H9 (cell line): ENCODE data around the gene PLPPR5. TPM values are rescaled to one million over a fixed set of nuclear protein-coding genes. Genes with fewer than 3 reads are reported as not detected.

Experiments used
- DNase-seq: peaks from one replicate; pipeline ENCODE4 v3.0.0-alpha.2; 2017
- H2AFZ ChIP-seq: one replicate; pipeline ENCODE4 v1.6.1; 2013; ENCODE audit warnings: mild to moderate bottlenecking, low read length, control low read depth, moderate library complexity
- H2AK5ac ChIP-seq: 2 replicates; pipeline ENCODE4 v1.6.1; 2013; ENCODE audit warnings: low read length, control low read depth, mixed read lengths; ENCODE audit not compliant: insufficient read length
- H2BK120ac ChIP-seq: one replicate; pipeline ENCODE4 v1.6.1; 2013; ENCODE audit warnings: low read depth, mild to moderate bottlenecking, low read length, control low read depth, inconsistent platforms; ENCODE audit not compliant: poor library complexity, severe bottlenecking
- H2BK12ac ChIP-seq: 2 replicates; pipeline ENCODE4 v1.6.1; 2013; ENCODE audit warnings: low read length, control low read depth, mixed read lengths, low read depth; ENCODE audit not compliant: insufficient read length
- H2BK15ac ChIP-seq: 2 replicates; pipeline ENCODE4 v1.6.1; 2013; ENCODE audit warnings: low read depth, low read length, control low read depth
- H2BK20ac ChIP-seq: one replicate; pipeline ENCODE4 v1.6.1; 2013; ENCODE audit warnings: low read depth, mild to moderate bottlenecking, low read length, control low read depth, inconsistent platforms; ENCODE audit not compliant: poor library complexity, severe bottlenecking
- H2BK5ac ChIP-seq: 2 replicates; pipeline ENCODE4 v1.6.1; 2013; ENCODE audit warnings: low read length, control low read depth, mixed read lengths; ENCODE audit not compliant: insufficient read length
- H3K14ac ChIP-seq: 2 replicates; pipeline ENCODE4 v1.6.1; 2013; ENCODE audit warnings: low read length, control low read depth; ENCODE audit not compliant: insufficient read depth
- H3K18ac ChIP-seq: 2 replicates; pipeline ENCODE4 v1.6.1; 2013; ENCODE audit warnings: low read depth, mild to moderate bottlenecking, mixed read lengths, low read length, control low read depth; ENCODE audit not compliant: insufficient read length
- H3K23ac ChIP-seq: 2 replicates; pipeline ENCODE4 v1.6.1; 2013; ENCODE audit warnings: low read length, control low read depth, mixed read lengths, low read depth; ENCODE audit not compliant: insufficient read length
- H3K23me2 ChIP-seq: 2 replicates; pipeline ENCODE4 v1.6.1; 2013; ENCODE audit warnings: low read depth, mild to moderate bottlenecking, mixed read lengths, low read length, control low read depth; ENCODE audit not compliant: insufficient read length, poor library complexity, severe bottlenecking
- H3K27ac ChIP-seq: 2 replicates; pipeline ENCODE4 v1.5.1; 2013; ENCODE audit warnings: low read length, control low read depth, mixed read lengths, low read depth; ENCODE audit not compliant: insufficient read length
- H3K27me3 ChIP-seq: 2 replicates; pipeline ENCODE4 v1.6.1; 2013; ENCODE audit warnings: low read length, control low read depth, inconsistent platforms; ENCODE audit not compliant: insufficient read depth
- H3K4ac ChIP-seq: 2 replicates; pipeline ENCODE4 v1.6.1; 2013; ENCODE audit warnings: low read depth, mild to moderate bottlenecking, control low read depth, inconsistent platforms, low read length, moderate library complexity
- H3K4me1 ChIP-seq: 2 replicates; pipeline ENCODE4 v1.6.1; 2013; ENCODE audit warnings: low read length, control low read depth, inconsistent platforms; ENCODE audit not compliant: insufficient read depth
- H3K4me2 ChIP-seq: 2 replicates; pipeline ENCODE4 v1.6.1; 2013; ENCODE audit warnings: low read length, control low read depth, mixed read lengths; ENCODE audit not compliant: insufficient read length, insufficient read depth
- H3K56ac ChIP-seq: 2 replicates; pipeline ENCODE4 v1.6.1; 2013; ENCODE audit warnings: low read depth, mild to moderate bottlenecking, mixed read lengths, low read length, control low read depth; ENCODE audit not compliant: insufficient read length
- H3K79me1 ChIP-seq: 2 replicates; pipeline ENCODE4 v1.6.1; 2013; ENCODE audit warnings: low read depth, mild to moderate bottlenecking, moderate library complexity, low read length, control low read depth, inconsistent platforms; ENCODE audit not compliant: insufficient read depth, poor library complexity, severe bottlenecking
- H3K79me2 ChIP-seq: 2 replicates; pipeline ENCODE4 v1.6.1; 2013; ENCODE audit warnings: low read length, control low read depth, inconsistent platforms; ENCODE audit not compliant: insufficient read depth
- H3K9ac ChIP-seq: 2 replicates; pipeline ENCODE4 v1.6.1; 2013; ENCODE audit warnings: low read length, control low read depth, mixed read lengths; ENCODE audit not compliant: insufficient read length; ENCODE audit errors: extremely low read depth
- H3K9me3 ChIP-seq: one replicate; pipeline ENCODE4 v1.6.1; 2013; ENCODE audit warnings: low read depth, low read length, inconsistent platforms; ENCODE audit not compliant: control insufficient read depth
- H3T11ph ChIP-seq: one replicate; pipeline ENCODE4 v1.6.1; 2013; ENCODE audit warnings: mild to moderate bottlenecking, low read length, control low read depth, inconsistent platforms
- H4K20me1 ChIP-seq: one replicate; pipeline ENCODE4 v1.6.1; 2013; ENCODE audit not compliant: control insufficient read depth, insufficient read length, insufficient read depth
- H4K5ac ChIP-seq: 2 replicates; pipeline ENCODE4 v1.6.1; 2013; ENCODE audit warnings: low read depth, mild to moderate bottlenecking, mixed read lengths, low read length, control low read depth; ENCODE audit not compliant: insufficient read length
- H4K8ac ChIP-seq: replicated peaks from 2 replicates; pipeline ENCODE4 v1.6.1; 2013; ENCODE audit warnings: low read length, control low read depth, mixed read lengths, low read depth; ENCODE audit not compliant: insufficient read length
- H4K91ac ChIP-seq: 2 replicates; pipeline ENCODE4 v1.6.1; 2013; ENCODE audit warnings: low read depth, mild to moderate bottlenecking, moderate library complexity, mixed read lengths, low read length, control low read depth; ENCODE audit not compliant: insufficient read length
- H3K27ac Mint-ChIP-seq, 3 experiments: 2 replicates in 2 of 3; 3 replicates in 1 of 3; pipeline ENCODE4 v1.8.0; 2020 to 2021; ENCODE audit warnings: mixed read lengths in 3 of 3, mild to moderate bottlenecking in 1 of 3, moderate library complexity in 1 of 3
- H3K27me3 Mint-ChIP-seq: 2 replicates; pipeline ENCODE4 v1.8.0; 2021; ENCODE audit warnings: low read depth, mild to moderate bottlenecking, moderate library complexity, mixed read lengths
- H3K36me3 Mint-ChIP-seq, 3 experiments: 2 replicates in 2 of 3; 3 replicates in 1 of 3; pipeline ENCODE4 v1.8.0; 2020 to 2021; ENCODE audit warnings: low read depth in 3 of 3, mixed read lengths in 3 of 3; ENCODE audit not compliant: insufficient read depth in 1 of 3
- H3K4me1 Mint-ChIP-seq, 2 experiments: 2 replicates each; pipeline ENCODE4 v1.8.0; 2020; ENCODE audit warnings: mixed read lengths in 2 of 2
- H3K4me3 Mint-ChIP-seq, 2 experiments: 2 replicates in 1 of 2; 3 replicates in 1 of 2; pipeline ENCODE4 v1.8.0; 2020 to 2021; ENCODE audit warnings: mild to moderate bottlenecking in 2 of 2, mixed read lengths in 2 of 2, moderate library complexity in 1 of 2
- H3K9me3 Mint-ChIP-seq, 2 experiments: 2 replicates in 1 of 2; 3 replicates in 1 of 2; pipeline ENCODE4 v1.8.0; 2020; ENCODE audit warnings: mild to moderate bottlenecking in 2 of 2, mixed read lengths in 2 of 2, moderate library complexity in 1 of 2
- total RNA-seq: library from RNA; stranded (reverse); gene quantifications from 2 replicates; pipeline ENCODE4 v1.2.1, GENCODE V29; 2021
- TF ChIP-seq, protein P1 (sequence below): fragments of 200-600 bp; sonication (generic); conservative IDR thresholded peaks from 3 replicates; pipeline ENCODE4 v1.8.0; 2021; ENCODE audit warnings: antibody characterized with exemption, mild to moderate bottlenecking

PLPPR5 gene
- total RNA-seq, 1 experiment from 2014 or later, result 1.4 TPM

- Mint-ChIP-seq H3K27me3 (no peaks in the 10 kb centered on the region), H3K4me3 (no peak overlapping the region), H3K27ac (no peak overlapping the region), H3K9me3 (no peaks in the 10 kb centered on the region), H3K4me1 (peaks cover 4 to 11% of the 10 kb centered on the region in 2 experiments), H3K36me3 (no peaks in the 10 kb centered on the region; a peak in 1 of 7 replicates)
- TF ChIP-seq, protein P1, sequence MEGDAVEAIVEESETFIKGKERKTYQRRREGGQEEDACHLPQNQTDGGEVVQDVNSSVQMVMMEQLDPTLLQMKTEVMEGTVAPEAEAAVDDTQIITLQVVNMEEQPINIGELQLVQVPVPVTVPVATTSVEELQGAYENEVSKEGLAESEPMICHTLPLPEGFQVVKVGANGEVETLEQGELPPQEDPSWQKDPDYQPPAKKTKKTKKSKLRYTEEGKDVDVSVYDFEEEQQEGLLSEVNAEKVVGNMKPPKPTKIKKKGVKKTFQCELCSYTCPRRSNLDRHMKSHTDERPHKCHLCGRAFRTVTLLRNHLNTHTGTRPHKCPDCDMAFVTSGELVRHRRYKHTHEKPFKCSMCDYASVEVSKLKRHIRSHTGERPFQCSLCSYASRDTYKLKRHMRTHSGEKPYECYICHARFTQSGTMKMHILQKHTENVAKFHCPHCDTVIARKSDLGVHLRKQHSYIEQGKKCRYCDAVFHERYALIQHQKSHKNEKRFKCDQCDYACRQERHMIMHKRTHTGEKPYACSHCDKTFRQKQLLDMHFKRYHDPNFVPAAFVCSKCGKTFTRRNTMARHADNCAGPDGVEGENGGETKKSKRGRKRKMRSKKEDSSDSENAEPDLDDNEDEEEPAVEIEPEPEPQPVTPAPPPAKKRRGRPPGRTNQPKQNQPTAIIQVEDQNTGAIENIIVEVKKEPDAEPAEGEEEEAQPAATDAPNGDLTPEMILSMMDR, result no peak
- Histone ChIP-seq H2AFZ (no peak overlapping the region), H3K23ac (no peak overlapping the region), H4K5ac (no peak overlapping the region), H3K4me2 (no peak overlapping the region), H3K79me1 (no peaks in the 10 kb centered on the region), H4K8ac (no peak overlapping the region), H3K79me2 (no peaks in the 10 kb centered on the region), H2BK15ac (no peak overlapping the region), H3K23me2 (no peaks in the 10 kb centered on the region), H3K18ac (no peak overlapping the region), H3K56ac (no peak overlapping the region), H2AK5ac (no peak overlapping the region), H3K27ac (no peak overlapping the region), H3K14ac (no peak overlapping the region), H3K4ac (no peak overlapping the region), H4K20me1 (no peaks in the 10 kb centered on the region), H2BK120ac (no peak overlapping the region), H4K91ac (no peak overlapping the region), H3K9ac (no peak overlapping the region), H2BK5ac (no peak overlapping the region), H3K27me3 (no peaks in the 10 kb centered on the region), H3T11ph (no peak overlapping the region), H2BK20ac (no peak overlapping the region), H3K4me1 (no peaks in the 10 kb centered on the region), H2BK12ac (no peak overlapping the region), H3K9me3 (no peaks in the 10 kb centered on the region)
- no peak for DNase-seq
These were observed 55.0 kb downstream of the PLPPR5 start for GRCh38 chr1:98949621-98950020.
